Activated T-helper 9 cell treated with anti-CD3 and anti-CD28 coated beads, Interleukin-2, amount 50 U/mL, for 16 hours (primary cell): ENCODE data around the gene ZNF212.

Source experiments
- DNase-seq: peaks from one replicate; pipeline ENCODE4 v3.0.0-alpha.2; 2020; ENCODE audit warnings: low read depth

Gene ZNF212

DNA sequence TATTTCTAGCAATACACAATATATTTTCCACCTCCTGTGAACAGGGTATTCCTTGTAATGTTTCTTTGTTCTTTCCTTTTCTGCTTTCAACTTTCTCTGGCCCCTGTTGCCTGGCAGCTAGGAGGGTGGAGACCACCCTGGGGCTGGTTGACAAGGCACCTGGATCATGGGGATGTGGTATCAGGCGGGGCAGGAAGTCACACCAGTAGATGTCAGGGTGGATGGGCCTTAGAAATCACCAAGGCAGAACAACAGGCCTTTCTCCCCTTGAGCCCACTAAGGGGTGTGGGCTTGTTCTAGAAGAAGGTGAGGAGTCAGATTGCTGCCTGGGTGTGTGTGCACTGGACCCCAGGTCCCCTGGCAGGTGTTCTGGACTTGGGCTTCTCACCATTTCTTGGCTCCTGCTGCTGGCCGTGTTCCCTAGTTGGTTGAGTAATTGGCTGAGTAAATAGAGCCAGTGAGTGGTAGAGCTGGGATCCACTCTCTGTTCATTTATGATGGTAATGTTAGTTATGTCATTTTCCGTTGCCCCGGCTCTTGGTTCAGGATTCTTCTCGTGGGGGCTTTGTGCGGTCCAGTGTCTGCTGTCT lies 47.5 kb downstream of the ZNF212 start:
- no peak for DNase-seq

- DNase-seq = no peak
These were observed 48.2 kb downstream of the ZNF212 start for GRCh38 chr7:149287622-149288021.

- no peak for DNase-seq
These were observed 49.8 kb downstream of the ZNF212 start for GRCh38 chr7:149289262-149289661.

GRCh38 chr7:149289856-149290255 lies 50.4 kb downstream of the ZNF212 start:
- DNase-seq = no peak

DNA sequence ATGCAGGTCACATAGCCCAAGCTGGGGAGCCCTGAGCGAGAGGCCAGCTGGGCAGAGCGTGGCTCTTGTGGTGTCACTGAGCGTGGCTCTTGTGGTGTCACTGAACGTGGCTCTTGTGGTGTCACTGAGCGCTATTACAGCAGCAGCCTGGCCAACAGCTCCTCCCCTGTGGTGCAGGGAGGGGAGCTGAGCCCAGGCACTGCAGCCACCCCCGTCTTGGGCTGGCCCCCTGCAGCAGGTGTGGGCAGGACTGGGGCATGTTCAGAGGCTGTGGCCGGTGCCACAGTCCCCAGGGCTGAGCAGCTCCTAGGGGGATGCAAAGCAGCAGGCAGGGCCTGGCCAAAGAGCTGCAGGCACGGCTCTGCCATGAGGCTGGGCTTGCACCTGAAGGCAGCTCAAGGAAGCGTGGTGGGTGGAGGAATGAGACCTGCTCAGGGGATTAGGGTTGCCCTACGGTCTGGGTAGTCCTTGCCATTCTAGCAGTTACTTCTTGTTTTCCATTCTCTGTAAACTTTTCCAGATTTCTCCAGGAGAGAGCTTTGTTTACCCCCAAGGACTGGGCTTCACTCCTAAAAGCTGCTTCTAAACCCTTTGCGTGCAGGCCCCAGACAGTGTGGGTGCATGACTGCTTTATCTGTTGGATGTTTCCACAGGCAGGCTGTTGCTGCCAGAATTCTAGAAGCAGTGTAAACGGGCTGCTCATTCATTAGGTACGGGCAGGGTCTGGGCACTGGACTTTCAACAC lies 51.8 kb downstream of the ZNF212 start:
- DNase-seq = no peak

GRCh38 chr7:149291781-149292461 lies 52.5 kb downstream of the ZNF212 start:
- DNase-seq = no peak

- no peak for DNase-seq
These were observed 53.0 kb downstream of the ZNF212 start for GRCh38 chr7:149292462-149292823.

- DNase-seq = no peak
These were observed 53.9 kb downstream of the ZNF212 start for GRCh38 chr7:149293338-149293737.

- no peak for DNase-seq
These were observed 54.6 kb downstream of the ZNF212 start for GRCh38 chr7:149293946-149294633.

DNA sequence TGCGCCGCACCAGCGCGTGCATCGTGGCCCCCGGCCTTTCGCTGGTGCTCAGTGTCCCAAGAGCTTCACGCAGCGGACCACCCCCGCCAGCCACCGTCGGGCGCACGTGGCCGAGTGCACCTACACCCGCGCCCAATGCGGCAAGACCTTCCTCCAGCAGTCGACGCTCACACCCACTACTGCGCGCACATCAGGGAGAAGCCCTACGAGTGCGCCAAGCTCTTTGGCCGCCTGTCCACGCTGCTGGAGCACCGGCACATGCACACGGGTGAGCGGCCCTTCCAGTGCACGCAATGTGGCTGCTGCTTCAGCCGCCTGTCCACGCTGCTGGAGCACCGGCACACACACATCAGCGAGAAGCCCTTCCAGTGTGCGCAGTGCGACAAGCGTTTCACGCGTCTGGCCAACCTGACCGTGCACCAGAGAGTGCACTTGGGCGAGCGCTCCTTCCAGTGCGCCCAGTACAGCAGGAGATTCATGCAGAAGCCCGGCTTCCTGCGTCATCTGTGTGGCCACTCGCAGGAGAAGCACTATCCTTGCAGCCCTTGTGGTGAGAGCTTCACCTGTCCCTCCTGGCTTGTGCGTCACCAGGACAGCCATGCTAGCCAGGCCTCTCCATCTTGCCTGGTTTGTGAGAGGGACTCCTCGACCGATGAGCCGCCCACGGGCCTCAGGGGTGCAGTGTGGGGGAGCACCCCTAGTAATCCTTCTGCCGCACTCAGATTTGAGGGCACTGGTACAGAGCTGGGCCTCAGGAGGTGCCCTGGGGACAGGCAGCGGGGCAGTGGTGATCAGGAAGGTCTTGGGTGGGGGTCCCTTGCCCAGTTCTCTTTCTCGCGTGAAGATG lies 55.4 kb downstream of the ZNF212 start:
- no peak for DNase-seq

GRCh38 chr7:149295481-149295850 lies 56.0 kb downstream of the ZNF212 start:
- DNase-seq = no peak

- DNase-seq = no peak
These were observed 56.9 kb downstream of the ZNF212 start for GRCh38 chr7:149296368-149296767.

DNA sequence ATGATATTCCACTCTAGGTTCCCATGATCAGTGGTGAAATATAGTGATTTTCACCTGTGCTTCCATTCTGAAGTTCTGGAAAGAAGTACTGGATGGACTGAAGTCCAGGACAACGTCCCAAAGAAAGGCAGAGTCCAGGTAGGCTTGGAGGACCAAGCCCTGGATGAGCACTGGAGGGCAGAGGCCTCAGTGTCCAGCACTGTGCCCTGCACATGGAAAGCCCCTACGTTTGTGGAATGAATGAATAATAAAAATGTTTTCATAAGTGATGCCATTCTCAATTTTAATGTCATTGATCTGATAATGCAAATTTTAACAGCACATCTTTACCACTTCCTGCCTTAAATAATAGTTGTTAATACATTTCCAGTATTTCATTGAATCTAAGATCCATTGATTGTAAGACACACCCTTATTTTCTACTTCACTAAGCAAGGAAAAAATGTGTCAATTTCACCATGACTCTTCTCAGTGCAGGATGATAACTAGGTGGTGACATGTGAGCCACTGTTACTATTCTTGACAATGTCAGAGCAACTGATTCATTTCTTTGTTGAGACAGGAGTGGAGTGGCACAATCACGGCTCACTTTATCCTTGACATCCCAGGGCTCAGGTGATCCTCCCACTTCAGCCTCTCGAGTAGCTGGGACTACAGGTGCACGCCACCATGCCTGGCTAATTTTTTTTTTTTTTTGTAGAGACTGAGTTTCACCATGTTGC lies 57.7 kb downstream of the ZNF212 start:
- no peak for DNase-seq

DNA sequence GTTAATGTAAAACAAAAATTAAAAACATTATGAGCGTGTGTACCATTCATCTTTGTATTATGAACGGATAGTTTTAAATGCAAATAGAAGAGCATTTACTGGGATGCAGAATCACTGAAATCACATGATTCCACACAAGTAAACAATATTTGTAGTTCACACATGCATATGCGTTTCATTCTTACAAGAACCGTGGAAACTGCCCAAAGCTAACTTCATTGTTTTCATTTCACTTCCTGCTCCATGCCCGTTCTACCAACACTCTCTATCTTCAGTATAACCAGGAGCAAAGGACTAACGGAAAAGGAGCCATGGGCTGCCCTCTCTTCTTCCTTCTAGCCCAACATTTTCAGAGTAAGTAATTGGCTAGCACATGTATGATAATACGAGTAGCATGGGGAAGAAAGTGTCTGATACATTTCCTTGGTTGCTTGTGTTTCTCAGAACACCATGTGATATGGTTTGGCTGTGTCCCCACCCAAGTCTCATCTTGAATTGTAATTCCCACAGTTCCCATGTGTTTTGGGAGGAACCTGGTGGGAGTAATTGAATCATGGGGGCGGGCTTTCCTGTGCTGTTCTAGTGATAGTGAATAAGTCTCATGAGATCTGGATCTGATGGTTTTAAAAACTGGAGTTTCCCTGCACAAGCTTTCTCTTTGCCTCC lies 61.3 kb downstream of the ZNF212 start:
- no peak for DNase-seq

DNA sequence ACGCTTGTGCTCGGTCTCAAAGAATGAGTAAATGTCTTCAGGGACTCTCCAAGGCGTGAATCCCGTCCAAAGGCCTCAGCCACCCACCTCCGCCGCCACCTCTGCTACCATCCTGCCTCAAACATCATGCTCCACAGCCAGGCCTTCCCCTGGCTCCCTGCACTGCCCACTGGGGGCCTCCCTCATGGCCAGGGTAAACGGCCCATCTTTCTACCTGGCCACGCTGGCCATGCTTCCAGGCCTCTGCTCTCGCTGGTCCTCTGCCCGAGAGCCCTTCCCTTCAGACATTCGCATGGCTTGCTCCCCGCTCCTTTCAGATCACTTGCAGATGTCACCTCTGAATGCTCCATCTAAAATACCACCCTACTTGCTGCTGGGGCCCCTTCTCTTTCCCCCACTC lies 62.8 kb downstream of the ZNF212 start:
- no peak for DNase-seq

GRCh38 chr7:149302865-149303264 lies 63.4 kb downstream of the ZNF212 start:
- DNase-seq = no peak

DNA sequence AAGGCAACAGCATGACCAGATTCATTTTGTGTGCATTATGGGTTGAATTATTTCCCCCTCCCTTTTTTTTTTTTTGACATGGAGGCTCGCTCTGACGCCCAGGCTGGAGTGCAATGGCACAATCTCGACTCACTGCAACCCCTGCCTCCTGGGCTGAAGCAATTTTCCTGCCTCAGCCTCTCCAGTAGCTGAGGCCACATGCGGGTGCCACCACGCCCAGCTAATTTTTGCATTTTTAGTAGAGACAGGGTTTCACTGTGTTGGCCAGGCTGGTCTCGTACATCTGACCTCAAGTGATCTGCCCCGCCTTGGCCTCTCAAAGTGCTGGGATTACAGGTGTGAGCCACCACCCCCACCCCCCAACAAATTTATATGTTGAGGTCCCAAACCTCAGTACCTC lies 64.6 kb downstream of the ZNF212 start:
- no peak for DNase-seq
